ENCODE results near the gene ABCB4.

Gene ABCB4

GRCh38 chr7:87498893-87499292, 23.4 kb upstream of the ABCB4 start:
- no peak overlapping the region for H2AFZ ChIP-seq
- no peak overlapping the region for H3K4me3 ChIP-seq (ENCODE audit: low read depth, low read length)
- H3K79me2 ChIP-seq: no peaks in the 10 kb centered on the region
- H3K27ac ChIP-seq: no peak overlapping the region
- no peak overlapping the region for H3K4me2 ChIP-seq (ENCODE audit: low read length)
- H3K36me3 ChIP-seq (ENCODE audit: control insufficient read depth, insufficient read depth, low read length): no peaks in the 10 kb centered on the region
- no peaks in the 10 kb centered on the region for H3K27me3 ChIP-seq (ENCODE audit: control insufficient read depth, insufficient read depth, low read length)
- H3K9ac ChIP-seq: no peak overlapping the region
- TF ChIP-seq CTCF (IDR thresholded peaks at IDR 0.05): no peak
- no peaks in the 10 kb centered on the region for H3K9me3 ChIP-seq (ENCODE audit: control insufficient read depth, low read length)
- no peaks in the 10 kb centered on the region for H3K4me1 ChIP-seq

DNA sequence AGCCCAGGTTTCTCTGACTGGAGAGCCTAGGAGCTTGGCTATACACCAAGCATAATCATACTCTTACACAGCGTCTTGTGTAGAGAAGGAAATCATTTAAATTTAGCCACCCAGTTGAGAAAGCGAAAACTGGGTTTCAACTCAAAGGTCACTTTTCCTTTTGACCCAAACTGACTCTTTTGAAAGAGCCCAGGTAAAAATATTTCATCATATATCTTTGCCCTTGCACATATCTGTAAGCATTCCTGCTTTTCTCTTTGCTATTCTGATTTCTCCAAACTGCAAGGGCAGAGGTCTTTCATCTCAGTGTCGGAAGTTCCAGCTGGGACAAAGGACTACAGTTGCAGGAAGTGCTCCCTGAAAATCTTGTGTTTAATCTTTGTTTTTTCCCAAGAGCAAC, 22.0 kb upstream of the ABCB4 start:
- no peaks in the 10 kb centered on the region for H3K79me2 ChIP-seq
- H3K9ac ChIP-seq: no peak overlapping the region
- no peaks in the 10 kb centered on the region for H3K36me3 ChIP-seq (ENCODE audit: control insufficient read depth, insufficient read depth, low read length)
- no peak for TF ChIP-seq CTCF (IDR thresholded peaks at IDR 0.05)
- no peaks in the 10 kb centered on the region for H3K9me3 ChIP-seq (ENCODE audit: control insufficient read depth, low read length)
- no peaks in the 10 kb centered on the region for H3K27me3 ChIP-seq (ENCODE audit: control insufficient read depth, insufficient read depth, low read length)
- no peak overlapping the region for H3K4me3 ChIP-seq (ENCODE audit: low read depth, low read length)
- H3K27ac ChIP-seq: no peak overlapping the region
- no peak overlapping the region for H2AFZ ChIP-seq
- no peak overlapping the region for H3K4me2 ChIP-seq (ENCODE audit: low read length)
- no peaks in the 10 kb centered on the region for H3K4me1 ChIP-seq

- Histone ChIP-seq H3K9ac (no peak overlapping the region), H3K4me3 (ENCODE audit: low read depth, low read length) (no peak overlapping the region), H3K4me2 (ENCODE audit: low read length) (no peak overlapping the region), H2AFZ (no peak overlapping the region), H3K79me2 (no peaks in the 10 kb centered on the region), H3K36me3 (ENCODE audit: control insufficient read depth, insufficient read depth, low read length) (no peaks in the 10 kb centered on the region), H3K4me1 (no peaks in the 10 kb centered on the region), H3K27me3 (ENCODE audit: control insufficient read depth, insufficient read depth, low read length) (no peaks in the 10 kb centered on the region), H3K9me3 (ENCODE audit: control insufficient read depth, low read length) (no peaks in the 10 kb centered on the region), H3K27ac (no peak overlapping the region)
- no peak for TF ChIP-seq CTCF (IDR thresholded peaks at IDR 0.05)
Observed at GRCh38 chr7:87495366-87495765, 19.9 kb upstream of the ABCB4 start.

GRCh38 chr7:87494454-87494853, 19.0 kb upstream of the ABCB4 start:
- Histone ChIP-seq H3K9me3 (ENCODE audit: control insufficient read depth, low read length) (no peaks in the 10 kb centered on the region), H3K9ac (no peak overlapping the region), H3K27me3 (ENCODE audit: control insufficient read depth, insufficient read depth, low read length) (no peaks in the 10 kb centered on the region), H3K4me1 (no peaks in the 10 kb centered on the region), H3K79me2 (no peaks in the 10 kb centered on the region), H3K27ac (no peak overlapping the region), H3K4me3 (ENCODE audit: low read depth, low read length) (no peak overlapping the region), H3K36me3 (ENCODE audit: control insufficient read depth, insufficient read depth, low read length) (no peaks in the 10 kb centered on the region), H2AFZ (no peak overlapping the region), H3K4me2 (ENCODE audit: low read length) (no peak overlapping the region)
- TF ChIP-seq CTCF (IDR thresholded peaks at IDR 0.05): no peak

DNA sequence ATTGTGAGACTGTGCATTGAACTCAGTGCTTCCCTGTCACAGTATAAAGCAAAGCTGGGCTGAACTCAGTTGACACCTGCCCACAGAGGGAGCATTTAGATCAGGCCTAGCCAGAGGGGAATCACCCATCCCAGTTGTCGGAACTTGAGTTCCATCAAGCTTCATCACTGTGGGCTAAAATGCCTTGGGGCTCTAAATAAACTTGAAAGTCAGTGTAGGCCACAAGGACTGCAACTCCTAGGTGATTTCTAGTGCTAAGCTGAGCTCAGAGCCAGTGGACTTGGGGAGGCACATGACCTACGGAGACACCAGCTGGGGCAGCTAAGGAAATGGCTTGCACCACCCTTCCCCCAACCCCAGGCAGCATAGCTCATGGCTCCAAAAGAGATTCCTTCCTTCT, 7.7 kb upstream of the ABCB4 start:
- Histone ChIP-seq H3K9ac (no peak overlapping the region), H3K4me3 (ENCODE audit: low read depth, low read length) (no peak overlapping the region), H3K79me2 (no peaks in the 10 kb centered on the region), H3K27me3 (ENCODE audit: control insufficient read depth, insufficient read depth, low read length) (no peaks in the 10 kb centered on the region), H3K27ac (no peak overlapping the region), H2AFZ (no peak overlapping the region), H3K4me1 (no peaks in the 10 kb centered on the region), H3K4me2 (ENCODE audit: low read length) (no peak overlapping the region), H3K9me3 (ENCODE audit: control insufficient read depth, low read length) (no peaks in the 10 kb centered on the region), H3K36me3 (ENCODE audit: control insufficient read depth, insufficient read depth, low read length) (no peaks in the 10 kb centered on the region)
- TF ChIP-seq CTCF (IDR thresholded peaks at IDR 0.05): no peak

Data from parathyroid adenoma (tissue), 2 donors.